ENCODE data around the gene ABHD3. TPM values are rescaled to one million over a fixed set of nuclear protein-coding genes. Genes with fewer than 3 reads are reported as not detected.
"Not testable (repeated sequence)": the region's sequence is repeated elsewhere in the genome, so short reads cannot be mapped to it uniquely, and the experiment has no call there.

ABHD3 gene
- total and polyA plus RNA-seq, 2 of the 8 experiments (the other 6 are each of a cell fraction or from before 2014, with no cell fraction given), result 8.4 to 12.1 TPM

DNA sequence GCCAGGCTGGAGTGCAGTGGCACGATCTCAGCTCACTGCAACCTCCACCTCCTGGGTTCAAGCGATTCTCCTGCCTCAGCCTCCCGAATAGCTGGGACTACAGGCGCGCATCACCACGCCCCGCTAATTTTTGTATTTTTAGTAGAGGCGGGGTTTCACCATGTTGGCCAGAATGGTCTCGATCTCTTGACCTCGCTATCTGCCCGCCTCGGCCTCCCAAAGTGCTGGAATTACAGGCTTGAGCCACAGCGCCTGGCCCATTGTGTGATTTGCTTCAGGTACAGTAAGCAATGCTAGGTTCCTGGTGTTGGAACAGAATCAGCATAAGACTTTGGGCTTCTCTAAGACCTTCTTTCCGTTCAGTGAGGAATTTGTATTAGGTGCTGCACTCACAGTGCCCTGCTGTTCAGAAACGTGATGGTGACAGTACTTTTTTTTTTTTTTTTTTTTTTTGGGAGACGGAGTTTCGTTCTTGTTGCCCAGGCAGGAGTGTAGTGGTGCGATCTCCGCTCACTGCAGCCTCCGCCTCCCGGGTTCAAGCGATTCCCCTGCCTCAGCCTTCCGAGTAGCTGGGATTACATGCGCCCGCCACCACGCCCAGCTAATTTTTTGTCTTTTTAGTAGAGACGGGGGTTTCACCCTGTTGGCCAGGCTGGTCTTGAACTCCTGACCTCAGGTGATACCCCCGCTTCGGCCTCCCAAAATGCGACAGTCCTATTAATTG lies 93.0 kb downstream of the ABHD3 start:
- 0 out of 2 replicates have a peak overlapping the region, but pooled peaks have one; percentile 61 for H2BK20ac ChIP-seq (ENCODE audit: low read length)
- not testable (repeated sequence) for H4K8ac ChIP-seq (ENCODE audit: extremely low read depth, insufficient read depth, low read length); H3K23ac ChIP-seq (ENCODE audit: insufficient read length); H3K27me3 ChIP-seq (replicated peaks in 1 of 4; ENCODE audit: control insufficient read depth in 3 of 4, extremely low read depth in 1 of 4, insufficient read depth in 3 of 4, low read length in 3 of 4); H3K79me1 ChIP-seq (ENCODE audit: low read depth, low read length); H4K91ac ChIP-seq (replicated peaks; ENCODE audit: insufficient read length, low read length); DNase-seq (ENCODE audit: low read depth in 1 of 2, low spot score in 2 of 2); H2BK120ac ChIP-seq (replicated peaks; ENCODE audit: low read depth, low read length); H3K27ac ChIP-seq (ENCODE audit: low read depth, low read length); H3K56ac ChIP-seq (replicated peaks; ENCODE audit: insufficient read length, low read depth, low read length); H3K4ac ChIP-seq (replicated peaks; ENCODE audit: insufficient read length, low read depth, low read length); H3K9me3 ChIP-seq (ENCODE audit: insufficient read depth in 2 of 2, low read depth in 1 of 2, low read length in 1 of 2); FAIRE-seq; H3K4me1 ChIP-seq (replicated peaks in 1 of 4; ENCODE audit: control insufficient read depth in 3 of 4, insufficient read depth in 4 of 4, low read length in 3 of 4); H3K9ac ChIP-seq (replicated peaks in 1 of 4; ENCODE audit: extremely low read depth in 1 of 4, low read depth in 3 of 4, low read length in 3 of 4); H3K14ac ChIP-seq (ENCODE audit: insufficient read length); H3K23me2 ChIP-seq (ENCODE audit: low read depth, low read length); H4K20me1 ChIP-seq (replicated peaks in 1 of 2; ENCODE audit: control insufficient read depth in 1 of 2, insufficient read depth in 2 of 2, low read length in 2 of 2); H2BK15ac ChIP-seq (ENCODE audit: low read length); H2BK12ac ChIP-seq (ENCODE audit: low read depth, low read length); H3K18ac ChIP-seq (ENCODE audit: extremely low read depth, low read length); H2BK5ac ChIP-seq (ENCODE audit: low read depth, low read length)
- peak overlapping the region; percentile 52 for H4K5ac ChIP-seq (ENCODE audit: insufficient read length, low read depth, low read length)
- H2AFZ ChIP-seq (ENCODE audit: low read length), result peak overlapping the region; percentile 98
- peak overlapping the region in 1 of 2 experiments; percentile 14; a peak in 1 of 4 replicates for H3K4me2 ChIP-seq (ENCODE audit: insufficient read depth in 1 of 2, low read depth in 2 of 2, low read length in 2 of 2)
- WGBS, 2 experiments (ENCODE audit: extremely low coverage in 1 of 2, insufficient coverage in 1 of 2, insufficient read length in 1 of 2, insufficient replicate concordance in 2 of 2, low coverage in 1 of 2, low lambda C conversion rate in 2 of 2, missing lambda C conversion rate in 1 of 2), result 72% methylated on average over 27 of the region's 30 CpGs; no CpG with 5 or more reads in 1 of the 2 experiments
- POLR2A ChIA-PET (ENCODE audit: partially characterized antibody), result interaction anchor here (0.6 to 6.5 kb wide), 10 partner anchors 11 to 369 kb away, joined by 3 to 77 read pairs (median 4); partner anchors contain the start of genes ABHD3 and ESCO1
- H3K36me3 ChIP-seq (ENCODE audit: control insufficient read depth in 2 of 4, insufficient read depth in 4 of 4, low read length in 3 of 4), result peaks cover 0 to 11% (median 0%) of the 10 kb centered on the region in 4 experiments; a peak in 2 of 8 replicates
- H3K79me2 ChIP-seq (ENCODE audit: control insufficient read depth in 1 of 2, insufficient read depth in 2 of 2, low read length in 2 of 2), result peaks cover 30 to 44% of the 10 kb centered on the region in 2 experiments
- H2AK5ac ChIP-seq (ENCODE audit: low read depth, low read length), result 0 out of 2 replicates have a peak overlapping the region, but pooled peaks have one; percentile 33
- peak overlapping the region in 3 of 4 experiments; percentile 91 to 99 (median 95); a peak in 4 of 8 replicates for H3K4me3 ChIP-seq (ENCODE audit: extremely low read depth in 1 of 4, insufficient read depth in 2 of 4, low read depth in 3 of 4, low read length in 4 of 4)
- CTCF ChIA-PET (ENCODE audit: partially characterized antibody), result interaction anchor here (1.2 to 5.3 kb wide), 6 partner anchors 8 to 73 kb away, joined by 3 to 52 read pairs (median 6); partner anchors contain the start of gene ESCO1

All from H1 (cell line).